ENCODE measurements around the gene BSG.

BSG gene

GRCh38 chr19:608155-609003 lies 36.0 kb downstream of the BSG start:
- H3K36me3 ChIP-seq (ENCODE audit: control insufficient read depth in 2 of 2, insufficient read depth in 1 of 2, low read length in 2 of 2): peaks cover 0 to 12% of the 10 kb centered on the region in 2 experiments; a peak in 2 of 3 replicates
- TF ChIP-seq PRDM4 (tag by site-specific recombination; IDR thresholded peaks at IDR 0.05) (no peak), ZNF148 (tag by site-specific recombination; IDR thresholded peaks at IDR 0.05; ENCODE audit: borderline replicate concordance) (no peak), ZNF426 (tag by site-specific recombination; IDR thresholded peaks at IDR 0.05) (no peak), ZNF701 (tag by site-specific recombination; IDR thresholded peaks at IDR 0.05) (no peak), ZNF248 (tag by site-specific recombination; IDR thresholded peaks at IDR 0.05) (no peak), ZNF2 (tag by site-specific recombination; IDR thresholded peaks at IDR 0.05) (no peak), ZNF138 (tag by site-specific recombination; IDR thresholded peaks at IDR 0.05; ENCODE audit: borderline replicate concordance) (no peak), ZNF510 (tag by site-specific recombination; IDR thresholded peaks at IDR 0.05; ENCODE audit: insufficient replicate concordance) (no peak), ZSCAN4 (tag by site-specific recombination; IDR thresholded peaks at IDR 0.05) (no peak)
- H3K27ac ChIP-seq (ENCODE audit: extremely low read depth, low read depth, low read length): no peak overlapping the region
- no peaks in the 10 kb centered on the region for H3K9me3 ChIP-seq (ENCODE audit: control insufficient read depth, insufficient read depth, low read depth, low read length)
- H3K4me1 ChIP-seq (ENCODE audit: control insufficient read depth, insufficient read depth, low read length): no peaks in the 10 kb centered on the region
- H3K4me3 ChIP-seq (ENCODE audit: low read depth, low read length): no peak overlapping the region
- POLR2A ChIA-PET: interaction anchor here (1.3 kb wide), 1 partner anchor 9 kb away, joined by 3 read pairs; no protein-coding TSS in a partner anchor
- CTCF ChIA-PET: no interaction called here

GRCh38 chr19:609004-609346 lies 36.6 kb downstream of the BSG start:
- Histone ChIP-seq H3K4me3 (ENCODE audit: low read depth, low read length) (no peak overlapping the region), H3K27ac (ENCODE audit: extremely low read depth, low read depth, low read length) (no peak overlapping the region), H3K36me3 (ENCODE audit: control insufficient read depth in 2 of 2, insufficient read depth in 1 of 2, low read length in 2 of 2) (peaks cover 0 to 12% of the 10 kb centered on the region in 2 experiments; a peak in 2 of 3 replicates), H3K9me3 (ENCODE audit: control insufficient read depth, insufficient read depth, low read depth, low read length) (no peaks in the 10 kb centered on the region), H3K4me1 (ENCODE audit: control insufficient read depth, insufficient read depth, low read length) (no peaks in the 10 kb centered on the region)
- POLR2A ChIA-PET: interaction anchor here (1.3 kb wide), 1 partner anchor 9 kb away, joined by 3 read pairs; no protein-coding TSS in a partner anchor
- TF ChIP-seq KLF1 (tag by site-specific recombination; IDR thresholded peaks at IDR 0.05) (peak; percentile 79), SP7 (tag by site-specific recombination; IDR thresholded peaks at IDR 0.05) (no peak)
- CTCF ChIA-PET: no interaction called here

- H3K4me1 ChIP-seq (ENCODE audit: control insufficient read depth, insufficient read depth, low read length): no peaks in the 10 kb centered on the region
- H3K27ac ChIP-seq (ENCODE audit: extremely low read depth, low read depth, low read length): no peak overlapping the region
- POLR2A ChIA-PET: interaction anchor here (0.6 kb wide), 1 partner anchor 52 kb away, joined by 3 read pairs; no protein-coding TSS in a partner anchor
- no peak for TF ChIP-seq OSR2 (tag by site-specific recombination; IDR thresholded peaks at IDR 0.05)
- TF ChIP-seq KLF1 (tag by site-specific recombination; IDR thresholded peaks at IDR 0.05): peak; percentile 23; the same call in 1 of the 2 replicates
- TF ChIP-seq HIC1 (tag by site-specific recombination; IDR thresholded peaks at IDR 0.05): 0 out of 2 replicates have a peak, but pooled peaks have one; percentile 15
- TF ChIP-seq ZFHX2 (tag by site-specific recombination; conservative IDR thresholded peaks at IDR 0.05): 0 out of 2 replicates have a peak, but pooled peaks have one; percentile 22
- peaks cover 0 to 24% of the 10 kb centered on the region in 2 experiments; a peak in 2 of 3 replicates for H3K36me3 ChIP-seq (ENCODE audit: control insufficient read depth in 2 of 2, insufficient read depth in 1 of 2, low read length in 2 of 2)
- H3K4me3 ChIP-seq (ENCODE audit: low read depth, low read length): no peak overlapping the region
- H3K9me3 ChIP-seq (ENCODE audit: control insufficient read depth, insufficient read depth, low read depth, low read length): no peaks in the 10 kb centered on the region
- CTCF ChIA-PET: no interaction called here
These were observed 37.8 kb downstream of the BSG start for GRCh38 chr19:610071-610800.
